Hematopoietic multipotent progenitor cell treated with erythropoietin and hydrocortisone succinate and interleukin-3 and kit ligand, for 6 days (in vitro differentiated cells): ENCODE measurements around the gene TFCP2.
"Not testable (repeated sequence)": the region's sequence is repeated elsewhere in the genome, so short reads cannot be mapped to it uniquely, and the experiment has no call there.

ENCODE experiments used
- DNase-seq: peaks from one replicate; pipeline ENCODE4 v3.0.0-alpha.2; 2015

The TFCP2 gene

GRCh38 chr12:51147309-51147708, 25.6 kb downstream of the TFCP2 start:
- DNase-seq: no peak

DNA sequence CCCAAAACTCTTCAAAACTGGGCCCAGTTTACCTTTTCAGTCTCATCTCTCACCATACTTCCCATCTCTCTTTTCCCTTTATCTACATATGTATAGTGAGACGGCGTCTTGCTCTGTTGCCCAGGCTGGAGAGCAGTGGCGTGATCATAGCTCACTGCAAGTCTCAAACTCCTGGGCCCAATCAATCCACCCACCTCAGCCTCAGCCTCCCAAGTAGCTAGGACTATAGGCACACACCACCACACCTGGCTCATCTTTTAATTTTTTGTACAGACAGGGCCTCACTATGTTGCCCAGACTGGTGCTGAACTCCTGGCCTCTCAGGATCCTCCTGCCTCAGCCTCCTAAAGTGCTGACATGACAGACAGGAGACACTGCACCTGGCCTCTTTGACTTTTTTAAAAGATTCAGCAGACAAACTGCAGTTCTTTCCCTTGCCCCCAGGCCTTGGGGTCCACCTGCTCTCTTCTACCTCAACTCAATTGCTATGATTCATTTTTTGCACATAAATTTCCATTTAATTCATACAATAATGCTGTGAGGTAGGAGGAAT, 33.6 kb downstream of the TFCP2 start:
- DNase-seq: no peak

- peak; percentile 31 for DNase-seq
Measured at GRCh38 chr12:51132693-51133092, 40.2 kb downstream of the TFCP2 start.

GRCh38 chr12:51131745-51132521, 41.0 kb downstream of the TFCP2 start:
- no peak for DNase-seq

DNA sequence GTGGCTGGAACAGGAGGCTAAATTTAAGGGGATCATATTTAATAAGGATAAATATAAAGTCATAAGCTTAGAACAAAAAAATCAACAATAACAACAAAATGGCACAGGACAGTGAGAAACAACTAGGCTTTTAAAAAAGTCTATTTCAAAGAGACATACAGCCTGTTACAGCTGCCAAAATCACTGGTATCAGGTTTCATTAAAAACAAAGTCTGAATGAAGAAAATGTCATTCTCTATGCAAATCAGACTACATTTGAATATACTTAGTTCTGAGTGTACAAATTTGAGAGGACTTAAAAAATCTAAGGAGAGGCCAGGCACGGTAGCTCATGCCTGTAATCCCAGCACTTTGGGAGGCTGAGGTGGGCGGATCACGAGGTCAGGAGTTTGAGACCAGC, 44.0 kb downstream of the TFCP2 start:
- no peak for DNase-seq

DNA sequence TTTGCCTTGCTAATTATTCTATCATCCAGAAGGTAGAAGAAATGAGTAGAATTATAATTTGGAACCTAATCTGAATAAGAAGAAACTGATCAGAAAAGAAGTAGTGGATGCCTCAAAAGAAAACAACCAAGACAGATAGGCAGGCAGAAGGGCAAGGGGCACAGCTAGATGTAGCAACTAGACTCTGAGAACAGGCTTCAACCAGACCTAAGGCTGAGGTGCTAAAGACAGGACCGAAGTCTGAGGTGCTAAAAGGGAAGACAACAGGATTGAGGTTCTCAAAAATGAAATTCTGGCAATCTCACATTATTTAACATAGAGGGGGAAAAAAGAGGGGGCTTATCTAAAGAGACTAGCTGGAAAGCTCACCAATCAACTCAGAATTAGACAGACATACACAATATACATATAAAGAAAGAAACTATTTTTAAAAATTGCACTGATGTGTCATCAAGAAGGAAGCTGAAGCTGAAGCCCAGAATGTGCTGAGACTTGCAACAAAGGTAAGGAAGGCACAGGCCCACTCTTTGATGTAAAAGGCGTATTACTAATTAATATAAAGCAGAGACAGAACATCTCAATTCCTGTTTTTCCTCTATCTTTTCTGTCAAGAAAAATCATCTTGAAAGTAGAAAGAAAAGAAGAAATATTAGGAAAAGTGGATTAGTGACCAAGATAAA, 45.7 kb downstream of the TFCP2 start:
- no peak for DNase-seq

DNA sequence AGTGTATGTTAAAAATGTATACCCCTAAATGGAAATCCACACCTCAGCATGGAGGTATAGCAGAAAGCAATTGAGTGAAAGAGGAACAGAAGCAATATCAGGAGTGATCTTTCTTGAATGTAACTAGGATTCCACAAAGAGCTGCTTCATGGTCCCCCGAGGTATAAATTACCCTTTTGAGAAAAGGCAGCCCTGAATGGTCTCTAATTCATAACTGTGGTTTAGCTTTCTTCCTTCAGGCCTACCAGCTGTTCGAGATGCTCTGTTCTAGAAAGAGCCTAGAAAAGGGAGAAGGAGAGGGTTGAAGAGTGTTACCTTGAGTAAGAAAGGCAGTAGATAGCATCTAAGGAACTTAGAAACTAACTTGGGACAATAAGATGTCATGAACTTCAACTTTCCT, 46.6 kb downstream of the TFCP2 start:
- no peak for DNase-seq

GRCh38 chr12:51124504-51124903, 48.4 kb downstream of the TFCP2 start:
- DNase-seq: no peak

GRCh38 chr12:51122844-51123243, 50.1 kb downstream of the TFCP2 start:
- DNase-seq: no peak

- DNase-seq: no peak
Measured at GRCh38 chr12:51118706-51119105, 54.2 kb downstream of the TFCP2 start.

DNA sequence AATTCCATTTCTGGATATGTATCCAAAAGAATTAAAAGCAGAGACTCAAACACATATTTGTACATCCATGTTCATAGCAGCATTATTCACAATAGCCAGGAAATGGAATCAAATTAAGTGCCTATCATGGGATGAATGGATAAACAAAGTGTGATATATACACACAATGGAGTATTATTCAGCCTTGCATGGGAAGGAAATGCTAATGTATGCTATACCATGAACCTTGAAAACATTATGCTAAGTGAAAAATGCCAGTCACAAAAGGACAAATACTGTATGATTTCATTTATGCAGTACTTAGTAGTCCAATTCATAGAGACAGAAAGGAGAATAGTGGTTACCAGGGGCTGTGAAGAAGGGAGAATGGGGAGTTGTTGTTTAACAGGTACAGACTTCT, 57.4 kb downstream of the TFCP2 start:
- no peak for DNase-seq

DNA sequence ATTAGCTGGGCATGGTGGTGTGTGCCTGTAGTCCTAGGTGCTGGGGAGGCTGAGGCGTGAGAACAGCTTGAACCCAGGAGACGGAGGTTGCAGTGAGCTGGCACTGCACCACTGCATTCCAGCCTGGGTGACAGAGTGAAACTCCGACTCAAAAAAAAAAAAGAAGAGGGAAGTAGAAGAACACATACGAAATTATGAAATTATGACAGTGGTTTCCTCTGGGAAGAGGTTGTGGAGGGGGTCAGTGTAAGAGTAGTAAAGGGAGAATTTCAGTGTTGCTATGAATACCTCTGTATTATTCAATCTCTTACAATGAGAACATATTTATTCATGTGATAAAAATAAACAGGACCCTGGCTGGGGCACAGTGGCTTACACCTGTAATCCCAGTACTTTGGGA, 64.8 kb downstream of the TFCP2 start:
- no peak for DNase-seq

DNA sequence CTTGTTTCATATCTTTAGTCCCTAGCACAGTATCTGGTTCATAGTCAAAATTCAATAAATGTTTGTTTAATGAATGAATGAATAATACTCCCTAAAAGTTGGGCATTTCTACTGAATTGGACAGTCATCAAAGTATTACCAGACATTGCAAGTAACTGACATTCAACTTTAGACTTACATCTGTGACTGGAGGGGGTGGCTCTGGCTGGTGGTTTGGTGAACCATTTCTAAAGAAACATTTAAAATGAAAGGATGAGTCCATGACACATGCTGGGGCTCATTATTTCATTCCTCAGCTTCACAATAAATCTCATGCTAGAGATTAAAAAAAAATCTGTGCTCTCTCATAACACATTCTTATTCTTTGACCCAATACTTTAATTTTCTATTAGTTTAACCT, 69.0 kb downstream of the TFCP2 start:
- DNase-seq: no peak

- DNase-seq: no peak
Measured at GRCh38 chr12:51098611-51099010, 74.3 kb downstream of the TFCP2 start.

- no peak for DNase-seq
Measured at GRCh38 chr12:51090705-51091229, 82.2 kb downstream of the TFCP2 start.

- DNase-seq: no peak
Measured at GRCh38 chr12:51087818-51088217, 85.1 kb downstream of the TFCP2 start.

GRCh38 chr12:51086933-51087332, 86.0 kb downstream of the TFCP2 start:
- no peak for DNase-seq

- DNase-seq: no peak
Measured at GRCh38 chr12:51085757-51086156, 87.2 kb downstream of the TFCP2 start.

DNA sequence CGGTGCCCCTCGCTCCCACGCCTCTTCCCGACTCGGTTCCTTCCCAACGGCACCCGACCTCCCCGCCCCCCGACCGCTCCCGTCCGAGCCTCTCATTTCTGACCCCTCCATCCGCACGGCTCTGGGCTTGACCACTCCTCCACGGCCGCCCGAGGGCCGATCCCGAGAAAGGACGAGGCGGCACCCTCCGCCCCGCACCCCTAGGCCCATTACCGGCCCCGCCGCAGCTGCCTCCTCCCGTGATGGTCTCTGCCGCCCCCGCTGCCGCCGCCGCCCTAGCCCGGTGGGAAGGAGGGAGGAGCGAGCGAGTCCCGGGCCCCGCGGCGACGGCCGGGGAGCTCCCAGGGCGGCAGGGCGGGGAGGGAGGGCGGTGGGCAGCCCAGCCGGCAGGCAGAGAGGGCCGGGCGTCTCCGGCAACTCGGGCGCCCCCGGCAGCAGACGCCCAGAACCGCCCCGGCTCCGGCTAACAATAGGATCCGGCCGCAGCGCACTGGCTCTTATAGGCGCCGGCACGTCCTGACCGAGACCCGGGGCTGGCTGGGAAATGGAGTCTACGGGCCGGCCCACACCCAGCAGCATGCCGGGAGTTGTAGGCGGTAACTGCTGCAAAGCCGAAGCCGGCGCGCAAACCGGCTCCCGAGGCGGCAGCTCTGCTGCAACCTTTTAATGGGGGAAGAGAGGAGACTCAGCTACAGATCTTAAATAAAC, 89.7 kb downstream of the TFCP2 start, which contains the start of gene CSRNP2:
Gene CSRNP2 (minus strand): TSS at position 471 of the 708 bp plus-strand sequence. CDS start 7,035 bp downstream, outside the sequence.
- DNase-seq: peak; percentile 98

DNA sequence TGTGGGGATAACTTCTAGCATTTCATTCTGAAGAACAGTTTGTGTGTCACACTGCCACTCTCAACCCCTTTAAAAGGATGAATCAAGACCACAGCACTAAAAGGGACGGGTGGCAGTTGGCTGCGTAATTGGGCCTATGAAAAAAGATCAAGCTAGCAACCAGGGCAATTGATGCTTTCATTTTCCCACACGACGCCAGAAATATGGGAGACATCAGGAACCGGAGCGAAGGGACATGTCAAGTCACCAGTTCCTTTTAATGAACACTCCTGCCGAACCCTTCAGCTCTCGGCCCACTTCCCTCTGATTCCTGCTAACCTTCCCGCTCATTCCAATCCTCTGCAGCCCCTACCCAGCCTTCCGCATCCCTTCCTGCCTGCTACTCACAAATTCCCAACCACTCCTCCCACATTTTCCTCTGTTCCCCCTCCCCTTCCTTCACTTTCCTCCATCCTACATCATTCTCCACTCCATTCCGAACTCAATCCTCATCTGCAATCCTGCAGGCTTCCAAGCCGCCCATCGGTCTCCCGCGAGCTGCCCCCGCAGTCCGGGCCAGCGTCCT, 90.3 kb downstream of the TFCP2 start:
- peak; percentile 36 for DNase-seq

- DNase-seq: no peak
Measured at GRCh38 chr12:51081421-51081820, 91.5 kb downstream of the TFCP2 start.

DNA sequence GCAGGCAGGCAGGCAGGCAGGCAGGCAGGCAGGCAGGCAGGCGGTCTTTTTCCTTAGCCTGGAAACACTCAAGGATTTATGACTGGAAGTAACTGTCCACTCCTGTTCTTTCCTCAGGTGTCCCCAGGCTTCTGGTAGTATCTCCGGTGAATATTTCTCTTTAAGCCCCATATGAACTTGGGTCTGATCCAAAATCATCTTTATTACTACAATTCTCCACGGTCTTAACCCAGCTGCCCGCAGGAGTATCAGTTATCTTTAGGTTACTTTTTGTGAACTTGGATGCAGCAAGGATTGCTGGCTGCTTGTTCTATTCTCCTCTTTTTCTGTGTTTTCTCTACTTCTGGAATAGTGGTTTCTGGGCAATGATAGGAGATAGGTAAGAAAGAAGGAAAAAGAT, 92.8 kb downstream of the TFCP2 start:
- DNase-seq: no peak

GRCh38 chr12:51078866-51079265, 94.1 kb downstream of the TFCP2 start:
- DNase-seq: not testable (repeated sequence)
